ENCODE results near the gene ADAMTS2. TPM values are rescaled to one million over a fixed set of nuclear protein-coding genes. Genes with fewer than 3 reads are reported as not detected.

ADAMTS2 gene
- total RNA-seq, 1 donor from 2014 or later, result 23.5 TPM

DNA sequence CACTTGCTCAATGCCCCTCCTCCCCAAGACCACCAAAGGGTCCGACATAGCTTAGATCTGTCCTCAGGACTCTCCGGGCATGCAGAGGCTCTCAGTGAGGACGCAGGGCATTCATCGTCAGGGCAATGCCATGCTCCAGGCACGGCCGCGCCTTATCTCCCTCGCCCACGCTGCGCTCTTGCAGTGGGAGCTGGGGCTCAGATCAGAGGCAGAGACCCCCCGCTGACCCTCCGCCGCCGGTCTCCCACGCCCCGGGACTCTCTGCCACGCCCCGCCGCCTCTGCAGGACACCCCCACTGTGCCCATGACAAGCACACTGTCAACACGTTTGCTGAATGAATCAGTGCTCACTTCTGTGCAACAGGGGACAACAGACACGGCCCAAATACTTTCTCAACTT, 140.7 kb downstream of the ADAMTS2 start:
- Mint-ChIP-seq H3K27me3 (ENCODE audit: unreplicated experiment) (no peaks in the 10 kb centered on the region), H3K36me3 (ENCODE audit: unreplicated experiment) (no peaks in the 10 kb centered on the region), H3K4me1 (ENCODE audit: low read depth, unreplicated experiment) (peaks cover 3% of the 10 kb centered on the region), H3K9me3 (ENCODE audit: unreplicated experiment) (peaks cover 2% of the 10 kb centered on the region), H3K27ac (ENCODE audit: unreplicated experiment) (no peak overlapping the region), H3K4me3 (ENCODE audit: unreplicated experiment) (no peak overlapping the region)
- TF ChIP-seq, protein P1, sequence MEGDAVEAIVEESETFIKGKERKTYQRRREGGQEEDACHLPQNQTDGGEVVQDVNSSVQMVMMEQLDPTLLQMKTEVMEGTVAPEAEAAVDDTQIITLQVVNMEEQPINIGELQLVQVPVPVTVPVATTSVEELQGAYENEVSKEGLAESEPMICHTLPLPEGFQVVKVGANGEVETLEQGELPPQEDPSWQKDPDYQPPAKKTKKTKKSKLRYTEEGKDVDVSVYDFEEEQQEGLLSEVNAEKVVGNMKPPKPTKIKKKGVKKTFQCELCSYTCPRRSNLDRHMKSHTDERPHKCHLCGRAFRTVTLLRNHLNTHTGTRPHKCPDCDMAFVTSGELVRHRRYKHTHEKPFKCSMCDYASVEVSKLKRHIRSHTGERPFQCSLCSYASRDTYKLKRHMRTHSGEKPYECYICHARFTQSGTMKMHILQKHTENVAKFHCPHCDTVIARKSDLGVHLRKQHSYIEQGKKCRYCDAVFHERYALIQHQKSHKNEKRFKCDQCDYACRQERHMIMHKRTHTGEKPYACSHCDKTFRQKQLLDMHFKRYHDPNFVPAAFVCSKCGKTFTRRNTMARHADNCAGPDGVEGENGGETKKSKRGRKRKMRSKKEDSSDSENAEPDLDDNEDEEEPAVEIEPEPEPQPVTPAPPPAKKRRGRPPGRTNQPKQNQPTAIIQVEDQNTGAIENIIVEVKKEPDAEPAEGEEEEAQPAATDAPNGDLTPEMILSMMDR (IDR thresholded peaks at IDR 0.05; ENCODE audit: partially characterized antibody, unreplicated experiment), result no peak
- DNase-seq, result peak; percentile 12

DNA sequence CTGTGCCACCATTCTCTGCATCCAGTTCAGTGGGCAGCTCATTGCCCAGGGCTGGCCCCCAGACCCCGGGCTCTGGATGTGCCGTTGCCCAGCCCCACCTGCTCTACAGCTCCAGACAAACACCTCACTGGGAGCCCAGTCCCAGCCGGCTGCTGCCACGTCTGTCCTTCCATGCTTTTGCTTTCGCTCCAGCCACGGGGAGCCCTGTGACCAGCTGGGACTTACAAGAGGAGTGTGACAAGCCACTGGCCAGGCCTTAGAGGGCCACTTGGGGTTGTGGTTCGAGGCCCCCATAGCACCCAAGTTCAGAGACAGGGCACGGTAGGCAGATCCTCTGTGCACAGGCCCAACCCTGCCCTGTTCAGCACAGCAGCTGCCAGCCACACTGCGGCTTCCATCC, 142.0 kb downstream of the ADAMTS2 start:
- no peaks in the 10 kb centered on the region for H3K36me3 Mint-ChIP-seq (ENCODE audit: unreplicated experiment)
- H3K27me3 Mint-ChIP-seq (ENCODE audit: unreplicated experiment), result no peaks in the 10 kb centered on the region
- H3K4me1 Mint-ChIP-seq (ENCODE audit: low read depth, unreplicated experiment), result no peaks in the 10 kb centered on the region
- no peak for DNase-seq
- H3K27ac Mint-ChIP-seq (ENCODE audit: unreplicated experiment), result no peak overlapping the region
- TF ChIP-seq, protein P1 (IDR thresholded peaks at IDR 0.05; ENCODE audit: partially characterized antibody, unreplicated experiment), result no peak
- H3K4me3 Mint-ChIP-seq (ENCODE audit: unreplicated experiment), result no peak overlapping the region
- H3K9me3 Mint-ChIP-seq (ENCODE audit: unreplicated experiment), result peaks cover 2% of the 10 kb centered on the region

- no peak overlapping the region for H3K4me3 Mint-ChIP-seq (ENCODE audit: unreplicated experiment)
- H3K9me3 Mint-ChIP-seq (ENCODE audit: unreplicated experiment), result peaks cover 2% of the 10 kb centered on the region
- H3K4me1 Mint-ChIP-seq (ENCODE audit: low read depth, unreplicated experiment), result no peaks in the 10 kb centered on the region
- no peaks in the 10 kb centered on the region for H3K27me3 Mint-ChIP-seq (ENCODE audit: unreplicated experiment)
- H3K27ac Mint-ChIP-seq (ENCODE audit: unreplicated experiment), result no peak overlapping the region
- H3K36me3 Mint-ChIP-seq (ENCODE audit: unreplicated experiment), result no peaks in the 10 kb centered on the region
- TF ChIP-seq, protein P1 (IDR thresholded peaks at IDR 0.05; ENCODE audit: partially characterized antibody, unreplicated experiment), result no peak
- no peak for DNase-seq
Observed at GRCh38 chr5:179201986-179202385, 143.3 kb downstream of the ADAMTS2 start.

GRCh38 chr5:179199246-179199645, 146.0 kb downstream of the ADAMTS2 start:
- no peak for DNase-seq
- TF ChIP-seq, protein P1 (IDR thresholded peaks at IDR 0.05; ENCODE audit: partially characterized antibody, unreplicated experiment), result no peak
- Mint-ChIP-seq H3K4me1 (ENCODE audit: low read depth, unreplicated experiment) (peaks cover 5% of the 10 kb centered on the region), H3K9me3 (ENCODE audit: unreplicated experiment) (peaks cover 4% of the 10 kb centered on the region), H3K27me3 (ENCODE audit: unreplicated experiment) (peaks cover 7% of the 10 kb centered on the region), H3K36me3 (ENCODE audit: unreplicated experiment) (no peaks in the 10 kb centered on the region), H3K4me3 (ENCODE audit: unreplicated experiment) (no peak overlapping the region), H3K27ac (ENCODE audit: unreplicated experiment) (no peak overlapping the region)

GRCh38 chr5:179198825-179199224, 146.4 kb downstream of the ADAMTS2 start:
- Mint-ChIP-seq H3K36me3 (ENCODE audit: unreplicated experiment) (no peaks in the 10 kb centered on the region), H3K4me1 (ENCODE audit: low read depth, unreplicated experiment) (peaks cover 5% of the 10 kb centered on the region), H3K4me3 (ENCODE audit: unreplicated experiment) (no peak overlapping the region), H3K27me3 (ENCODE audit: unreplicated experiment) (peaks cover 7% of the 10 kb centered on the region), H3K27ac (ENCODE audit: unreplicated experiment) (no peak overlapping the region), H3K9me3 (ENCODE audit: unreplicated experiment) (peaks cover 4% of the 10 kb centered on the region)
- TF ChIP-seq, protein P1 (IDR thresholded peaks at IDR 0.05; ENCODE audit: partially characterized antibody, unreplicated experiment), result no peak
- peak; percentile 11 for DNase-seq

Data from glutamatergic neuron (in vitro differentiated cells).